Smooth muscle cell (in vitro differentiated cells): ENCODE results near the gene LPO. TPM values are rescaled to one million over a fixed set of nuclear protein-coding genes. Genes with fewer than 3 reads are reported as not detected.
A peak's percentile ranks its signal among the peaks of the same experiment; 100 is the strongest.

ENCODE experiments used
- DNase-seq: peaks from one replicate; lab custom pipeline; 2025; ENCODE audit not compliant: unreplicated experiment; lab: John Stamatoyannopoulos, UW
- H2AFZ ChIP-seq: fragments of 200-600 bp; sonication (generic); 2 replicates; pipeline ENCODE4 v1.6.0; 2016; ENCODE audit warnings: antibody characterized with exemption, low read depth, mild to moderate bottlenecking
- H3F3A ChIP-seq: fragments of 200-600 bp; sonication (generic); 2 replicates; pipeline ENCODE4 v1.6.0; 2017; ENCODE audit warnings: antibody characterized with exemption, low read depth
- H3K27ac ChIP-seq: fragments of 200-600 bp; sonication (generic); 2 replicates; pipeline ENCODE4 v1.5.1; 2016; ENCODE audit warnings: low read depth, mild to moderate bottlenecking
- H3K27me3 ChIP-seq: fragments of 200-600 bp; sonication (generic); 2 replicates; pipeline ENCODE4 v1.6.1; 2016; ENCODE audit warnings: low read depth, mild to moderate bottlenecking
- H3K36me3 ChIP-seq: fragments of 200-600 bp; sonication (generic); 2 replicates; pipeline ENCODE4 v1.5.1; 2016; ENCODE audit warnings: low read depth
- H3K4me1 ChIP-seq: fragments of 200-600 bp; sonication (generic); 2 replicates; pipeline ENCODE4 v1.5.1; 2016; ENCODE audit warnings: low read depth
- H3K4me2 ChIP-seq: fragments of 200-600 bp; sonication (generic); 2 replicates; pipeline ENCODE4 v1.6.0; 2016; ENCODE audit warnings: mild to moderate bottlenecking
- H3K4me3 ChIP-seq: fragments of 200-600 bp; sonication (generic); 2 replicates; pipeline ENCODE4 v1.5.1; 2016; ENCODE audit warnings: mild to moderate bottlenecking
- H3K79me2 ChIP-seq: fragments of 200-600 bp; sonication (generic); 2 replicates; pipeline ENCODE4 v1.6.0; 2016; ENCODE audit warnings: low read depth, mild to moderate bottlenecking
- H3K9ac ChIP-seq: fragments of 200-600 bp; sonication (generic); 2 replicates; pipeline ENCODE4 v1.6.0; 2016; ENCODE audit warnings: low read depth
- H3K9me3 ChIP-seq: fragments of 200-600 bp; sonication (generic); replicated peaks from 2 replicates; pipeline ENCODE4 v1.5.1; 2016; ENCODE audit warnings: low read depth
- H4K20me1 ChIP-seq: fragments of 200-600 bp; sonication (generic); 2 replicates; pipeline ENCODE4 v1.6.0; 2016; ENCODE audit warnings: low read depth
- CTCF ChIP-seq: fragments of 200-600 bp; sonication (generic); IDR thresholded peaks from 2 replicates; pipeline ENCODE4 v1.5.1; 2017; ENCODE audit warnings: borderline replicate concordance, mild to moderate bottlenecking, antibody characterized with exemption; ENCODE audit not compliant: insufficient read depth, poor library complexity, severe bottlenecking
- WGBS: methylation state at CpG from one replicate; pipeline ENCODE4 v1.1.7; 2016; ENCODE audit warnings: low lambda C conversion rate; 5-methylcytosine and 5-hydroxymethylcytosine counted together
- polyA plus RNA-seq: library from polyadenylated mRNA; unstranded; fragments of >200 nt; fragmentation: Nextera tagmentation; extraction: Ambion mirVana; gene quantifications from 2 replicates; pipeline ENCODE4 v1.2.1, GENCODE V29; 2016
- total RNA-seq: library from RNA; depleted of rRNA; stranded (reverse); fragments of >200 nt; gene quantifications from 2 replicates; pipeline ENCODE4 v1.2.3, GENCODE V29; 2014

LPO gene
- total and polyA plus RNA-seq, 2 experiments from 2014 or later = 3.3 to 4.1 TPM

- Histone ChIP-seq H4K20me1 (no peaks in the 10 kb centered on the region), H3K79me2 (no peaks in the 10 kb centered on the region), H3F3A (no peaks in the 10 kb centered on the region), H3K9ac (no peak overlapping the region), H2AFZ (no peak overlapping the region), H3K27ac (no peak overlapping the region), H3K4me2 (no peak overlapping the region), H3K36me3 (no peaks in the 10 kb centered on the region), H3K9me3 (no peaks in the 10 kb centered on the region), H3K4me3 (no peak overlapping the region), H3K27me3 (no peaks in the 10 kb centered on the region), H3K4me1 (no peaks in the 10 kb centered on the region)
- TF ChIP-seq CTCF = no peak
- no peak for DNase-seq
- WGBS = 92% methylated on average over 19 of the region's 19 CpGs
Observed at GRCh38 chr17:58306131-58306951, 68.0 kb downstream of the LPO start.

GRCh38 chr17:58307468-58308172 lies 69.2 kb downstream of the LPO start:
- H3K4me3 ChIP-seq = no peak overlapping the region
- no peak overlapping the region for H3K9ac ChIP-seq
- no peak for DNase-seq
- 92% methylated on average over 20 of the region's 20 CpGs for WGBS
- H3K36me3 ChIP-seq = no peaks in the 10 kb centered on the region
- H3K79me2 ChIP-seq = no peaks in the 10 kb centered on the region
- H2AFZ ChIP-seq = no peak overlapping the region
- H3K4me2 ChIP-seq = no peak overlapping the region
- no peak for TF ChIP-seq CTCF
- no peaks in the 10 kb centered on the region for H3K27me3 ChIP-seq
- H4K20me1 ChIP-seq = no peaks in the 10 kb centered on the region
- no peaks in the 10 kb centered on the region for H3K4me1 ChIP-seq
- H3K27ac ChIP-seq = no peak overlapping the region
- no peaks in the 10 kb centered on the region for H3K9me3 ChIP-seq
- no peaks in the 10 kb centered on the region for H3F3A ChIP-seq

- WGBS = 84% methylated on average over 30 of the region's 32 CpGs
- Histone ChIP-seq H3K27me3 (no peaks in the 10 kb centered on the region), H3K9me3 (no peaks in the 10 kb centered on the region), H3K36me3 (no peaks in the 10 kb centered on the region), H4K20me1 (no peaks in the 10 kb centered on the region), H3K79me2 (no peaks in the 10 kb centered on the region), H3K4me1 (no peaks in the 10 kb centered on the region), H3K9ac (no peak overlapping the region), H3K4me2 (no peak overlapping the region), H3K27ac (no peak overlapping the region), H2AFZ (no peak overlapping the region), H3K4me3 (no peak overlapping the region), H3F3A (no peaks in the 10 kb centered on the region)
- no peak for DNase-seq
- peak; percentile 20 for TF ChIP-seq CTCF
Observed at GRCh38 chr17:58308173-58308984, 70.0 kb downstream of the LPO start.
